GM12878 (cell line): ENCODE measurements around the gene OTOR. TPM values are rescaled to one million over a fixed set of nuclear protein-coding genes. Genes with fewer than 3 reads are reported as not detected.

Source experiments
- ATAC-seq: fragments of 200-7000 bp; cut with Tn5 transposase; 3 replicates; pipeline ENCODE4 v1.9.1; 2020; ENCODE audit warnings: mild to moderate bottlenecking, moderate library complexity
- BruUV-seq: library from RNA; stranded (reverse); fragments of 400-500 nt; replicated peaks from 2 replicates; lab custom pipeline; 2021; lab: Mats Ljungman, UMichigan
- CTCF ChIA-PET: fragments of 300-600 bp; sonication (Branson Sonifier 250); formaldehyde crosslinking; extraction: SDS; loops from one replicate; lab custom pipeline; 2021; ENCODE audit warnings: inconsistent platforms; lab: Yijun Ruan, JAX
- POLR2A ChIA-PET: fragments of 350-600 bp; formaldehyde crosslinking; extraction: SDS; loops from one replicate; lab custom pipeline; 2021; ENCODE audit warnings: inconsistent platforms; lab: Charles Lee
- RAD21 ChIA-PET: fragments of 300-600 bp; sonication (Branson Sonifier 250); formaldehyde crosslinking; loops from one replicate; lab custom pipeline; 2023; ENCODE audit warnings: antibody characterized with exemption; ENCODE audit not compliant: unreplicated experiment; lab: Charles Lee
- SMC1A ChIA-PET: fragments of 300-600 bp; sonication (Branson Sonifier 250); formaldehyde crosslinking; loops from one replicate; lab custom pipeline; 2023; ENCODE audit not compliant: unreplicated experiment, uncharacterized antibody; lab: Charles Lee
- DNase-seq: peaks from one replicate; pipeline ENCODE4 v3.0.0-alpha.2; 2011; ENCODE audit warnings: low read depth, low spot score
- FAIRE-seq: peaks from 3 replicates; lab custom pipeline; 2011; peaks lifted over from hg19 to GRCh38; lab: Jason Lieb, UNC
- H2AFZ ChIP-seq: 2 replicates; pipeline ENCODE4 v1.6.0; 2011; ENCODE audit warnings: low read depth, low read length, control low read depth; ENCODE audit not compliant: control insufficient read depth
- H3K27ac ChIP-seq: 2 replicates; pipeline ENCODE4 v1.5.1; 2011; ENCODE audit warnings: control low read depth; ENCODE audit not compliant: control insufficient read depth, insufficient read depth
- H3K27me3 ChIP-seq, 2 experiments: replicated peaks in 1 of 2; 2 replicates each; pipeline versions ENCODE4 v1.6.0 to v1.6.1; 2011; ENCODE audit warnings: low read length in 1 of 2; ENCODE audit not compliant: control insufficient read depth in 2 of 2, insufficient read depth in 2 of 2
- H3K36me3 ChIP-seq, 2 experiments: 2 replicates each; pipeline ENCODE4 v1.5.1; 2011; ENCODE audit warnings: low read length in 1 of 2; ENCODE audit not compliant: control insufficient read depth in 2 of 2, insufficient read depth in 2 of 2
- H3K4me1 ChIP-seq: 2 replicates; pipeline ENCODE4 v1.6.1; 2011; ENCODE audit warnings: mild to moderate bottlenecking, low read length, moderate library complexity, mixed read lengths; ENCODE audit not compliant: control insufficient read depth, insufficient read depth
- H3K4me2 ChIP-seq: 2 replicates; pipeline ENCODE4 v1.6.0; 2011; ENCODE audit warnings: control low read depth; ENCODE audit not compliant: control insufficient read depth, insufficient read depth
- H3K4me3 ChIP-seq: fragments of 200-600 bp; sonication (generic); 2 replicates; pipeline ENCODE4 v1.5.1; 2016
- H3K79me2 ChIP-seq: 2 replicates; pipeline ENCODE4 v1.6.0; 2011; ENCODE audit warnings: low read length; ENCODE audit not compliant: control insufficient read depth, insufficient read depth
- H3K9ac ChIP-seq: 2 replicates; pipeline ENCODE4 v1.8.0; 2011; ENCODE audit warnings: low read length, control low read depth, mixed read lengths; ENCODE audit not compliant: control insufficient read depth, insufficient read depth
- H3K9me3 ChIP-seq: replicated peaks from 3 replicates; pipeline ENCODE4 v1.5.1; 2011; ENCODE audit warnings: mild to moderate bottlenecking, low read length; ENCODE audit not compliant: control insufficient read depth, insufficient read depth
- H4K20me1 ChIP-seq: 2 replicates; pipeline ENCODE4 v1.6.0; 2011; ENCODE audit not compliant: control insufficient read depth, insufficient read depth
- MYB ChIP-seq: fragments of 150-350 bp; IDR thresholded peaks from 2 replicates; pipeline ENCODE4 v1.6.1; 2014; ENCODE audit warnings: mild to moderate bottlenecking, low read depth, low read length, borderline replicate concordance
- RELA ChIP-seq: fragments of 450-650 bp; IDR thresholded peaks from 2 replicates; pipeline ENCODE4 v1.8.0; 2014; ENCODE audit warnings: borderline replicate concordance; ENCODE audit not compliant: partially characterized antibody
- WGBS: methylation state at CpG from one replicate; pipeline ENCODE4 v1.1.6; 2016; ENCODE audit warnings: low lambda C conversion rate; ENCODE audit not compliant: insufficient replicate concordance, insufficient coverage; ENCODE audit errors: missing lambda C conversion rate; 5-methylcytosine and 5-hydroxymethylcytosine counted together
- in situ Hi-C: fragments of 300-500 bp; cut with MboI; formaldehyde crosslinking; loops from 9 replicates; pipeline ENCODE4 v1.14.3; 2018; ENCODE audit warnings: mixed read lengths
- intact Hi-C: fragments of 100-400 bp; cut with micrococcal nuclease; formaldehyde crosslinking; loops from one replicate; pipeline ENCODE4 v1.14.2; 2022; ENCODE audit not compliant: unreplicated experiment
- polyA plus RNA-seq, 11 experiments: library from polyadenylated mRNA; depleted of rRNA in 4 of 11; unstranded in 6 of 11; stranded (reverse) in 5 of 11; fragments of >200 nt; fragmentation: Nextera tagmentation in 4 of 11; fragmentation: Illumina TruSeq in 1 of 11; extraction: Ambion mirVana in 4 of 11; extraction: Trizol in 1 of 11; gene quantifications; 1 replicate in 1 of 11; 2 replicates in 10 of 11; pipeline versions ENCODE4 v1.2.1 to v1.2.3, GENCODE V29; 2011 to 2016; ENCODE audit warnings: inconsistent platforms in 2 of 11, missing spikeins in 2 of 11, low read depth in 1 of 11
- total RNA-seq, 4 experiments: library from RNA; depleted of rRNA in 3 of 4; stranded (reverse); fragments of >200 nt in 3 of 4; fragmentation: Illumina TruSeq in 1 of 4; extraction: Trizol in 1 of 4; gene quantifications; 2 replicates each; pipeline versions ENCODE4 v1.2.1 to v1.2.3, GENCODE V29; 2013 to 2021
- TF ChIP-seq, protein P1 (sequence below): fragments of 450-650 bp; IDR thresholded peaks from 2 replicates; pipeline ENCODE4 v1.6.1; 2018; ENCODE audit warnings: mild to moderate bottlenecking, low read depth, moderate library complexity; ENCODE audit not compliant: partially characterized antibody
- TF ChIP-seq, protein P2 (sequence below): fragments of 450-650 bp; IDR thresholded peaks from 2 replicates; pipeline ENCODE4 v1.6.1; 2017; ENCODE audit warnings: mild to moderate bottlenecking, moderate library complexity

Gene OTOR
- total and polyA plus RNA-seq, 10 of the 15 experiments (the other 5 are each of a cell fraction or from before 2014, with no cell fraction given): not detected

DNA sequence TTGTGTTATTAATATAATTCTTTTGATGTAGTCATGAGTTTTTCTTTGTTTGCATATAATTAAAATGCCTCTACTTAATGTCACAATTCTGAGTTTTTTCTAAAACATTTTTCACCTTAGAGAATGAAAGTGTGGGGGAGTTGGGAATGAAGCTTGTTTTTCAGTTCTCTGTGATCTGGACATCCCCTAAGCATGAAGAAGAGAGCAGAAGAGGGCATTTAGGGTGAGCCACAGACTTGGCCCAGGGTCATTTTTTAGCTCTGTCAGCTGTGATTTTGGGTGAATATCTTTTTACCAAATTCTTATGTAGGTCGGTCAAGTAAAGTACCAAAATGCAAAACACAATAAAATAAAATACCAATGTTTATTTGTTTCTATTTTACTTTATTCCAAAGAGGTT is 3.9 kb downstream of the OTOR start:
- ChIA-PET POLR2A (no interaction called here), RAD21 (no interaction called here), CTCF (interaction anchor here (1.0 kb wide), 2 partner anchors 9 to 10 kb away, joined by 5 read pairs; no protein-coding TSS in a partner anchor)
- Histone ChIP-seq H3K9me3 (no peaks in the 10 kb centered on the region; the same call in 2 of the 3 replicates), H3K4me1 (no peaks in the 10 kb centered on the region; the same call in 1 of the 2 replicates), H3K9ac (no peak overlapping the region), H3K27ac (no peak overlapping the region), H4K20me1 (no peaks in the 10 kb centered on the region), H3K4me3 (no peak overlapping the region), H3K36me3 (no peaks in the 10 kb centered on the region)
- DNase-seq: no peak
- BruUV-seq: no TSS peak
- TF ChIP-seq, protein P1, sequence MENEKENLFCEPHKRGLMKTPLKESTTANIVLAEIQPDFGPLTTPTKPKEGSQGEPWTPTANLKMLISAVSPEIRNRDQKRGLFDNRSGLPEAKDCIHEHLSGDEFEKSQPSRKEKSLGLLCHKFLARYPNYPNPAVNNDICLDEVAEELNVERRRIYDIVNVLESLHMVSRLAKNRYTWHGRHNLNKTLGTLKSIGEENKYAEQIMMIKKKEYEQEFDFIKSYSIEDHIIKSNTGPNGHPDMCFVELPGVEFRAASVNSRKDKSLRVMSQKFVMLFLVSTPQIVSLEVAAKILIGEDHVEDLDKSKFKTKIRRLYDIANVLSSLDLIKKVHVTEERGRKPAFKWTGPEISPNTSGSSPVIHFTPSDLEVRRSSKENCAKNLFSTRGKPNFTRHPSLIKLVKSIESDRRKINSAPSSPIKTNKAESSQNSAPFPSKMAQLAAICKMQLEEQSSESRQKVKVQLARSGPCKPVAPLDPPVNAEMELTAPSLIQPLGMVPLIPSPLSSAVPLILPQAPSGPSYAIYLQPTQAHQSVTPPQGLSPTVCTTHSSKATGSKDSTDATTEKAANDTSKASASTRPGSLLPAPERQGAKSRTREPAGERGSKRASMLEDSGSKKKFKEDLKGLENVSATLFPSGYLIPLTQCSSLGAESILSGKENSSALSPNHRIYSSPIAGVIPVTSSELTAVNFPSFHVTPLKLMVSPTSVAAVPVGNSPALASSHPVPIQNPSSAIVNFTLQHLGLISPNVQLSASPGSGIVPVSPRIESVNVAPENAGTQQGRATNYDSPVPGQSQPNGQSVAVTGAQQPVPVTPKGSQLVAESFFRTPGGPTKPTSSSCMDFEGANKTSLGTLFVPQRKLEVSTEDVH: no peak
- TF ChIP-seq MYB (no peak), RELA (no peak)
- TF ChIP-seq, protein P2, sequence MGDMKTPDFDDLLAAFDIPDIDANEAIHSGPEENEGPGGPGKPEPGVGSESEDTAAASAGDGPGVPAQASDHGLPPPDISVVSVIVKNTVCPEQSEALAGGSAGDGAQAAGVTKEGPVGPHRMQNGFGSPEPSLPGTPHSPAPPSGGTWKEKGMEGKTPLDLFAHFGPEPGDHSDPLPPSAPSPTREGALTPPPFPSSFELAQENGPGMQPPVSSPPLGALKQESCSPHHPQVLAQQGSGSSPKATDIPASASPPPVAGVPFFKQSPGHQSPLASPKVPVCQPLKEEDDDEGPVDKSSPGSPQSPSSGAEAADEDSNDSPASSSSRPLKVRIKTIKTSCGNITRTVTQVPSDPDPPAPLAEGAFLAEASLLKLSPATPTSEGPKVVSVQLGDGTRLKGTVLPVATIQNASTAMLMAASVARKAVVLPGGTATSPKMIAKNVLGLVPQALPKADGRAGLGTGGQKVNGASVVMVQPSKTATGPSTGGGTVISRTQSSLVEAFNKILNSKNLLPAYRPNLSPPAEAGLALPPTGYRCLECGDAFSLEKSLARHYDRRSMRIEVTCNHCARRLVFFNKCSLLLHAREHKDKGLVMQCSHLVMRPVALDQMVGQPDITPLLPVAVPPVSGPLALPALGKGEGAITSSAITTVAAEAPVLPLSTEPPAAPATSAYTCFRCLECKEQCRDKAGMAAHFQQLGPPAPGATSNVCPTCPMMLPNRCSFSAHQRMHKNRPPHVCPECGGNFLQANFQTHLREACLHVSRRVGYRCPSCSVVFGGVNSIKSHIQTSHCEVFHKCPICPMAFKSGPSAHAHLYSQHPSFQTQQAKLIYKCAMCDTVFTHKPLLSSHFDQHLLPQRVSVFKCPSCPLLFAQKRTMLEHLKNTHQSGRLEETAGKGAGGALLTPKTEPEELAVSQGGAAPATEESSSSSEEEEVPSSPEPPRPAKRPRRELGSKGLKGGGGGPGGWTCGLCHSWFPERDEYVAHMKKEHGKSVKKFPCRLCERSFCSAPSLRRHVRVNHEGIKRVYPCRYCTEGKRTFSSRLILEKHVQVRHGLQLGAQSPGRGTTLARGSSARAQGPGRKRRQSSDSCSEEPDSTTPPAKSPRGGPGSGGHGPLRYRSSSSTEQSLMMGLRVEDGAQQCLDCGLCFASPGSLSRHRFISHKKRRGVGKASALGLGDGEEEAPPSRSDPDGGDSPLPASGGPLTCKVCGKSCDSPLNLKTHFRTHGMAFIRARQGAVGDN: no peak
- TF ChIP-seq, all 136 proteins: peak for 0
- Histone ChIP-seq H3K79me2 (no peaks in the 10 kb centered on the region), H3K27me3 (no peaks in the 10 kb centered on the region), H2AFZ (no peak overlapping the region), H3K4me2 (no peak overlapping the region)
- no peak for ATAC-seq
- no peak for FAIRE-seq
- in situ Hi-C loops (no loop called here), intact Hi-C loops (no loop called here)
- WGBS: 0% methylated on average over 1 of the region's 1 CpG
- SMC1A ChIA-PET: no interaction called here
